Duodenal mucosa (tissue), 2 donors: Measurements from ENCODE around the gene MORF4L1.
"Not testable (repeated sequence)": the region's sequence is repeated elsewhere in the genome, so short reads cannot be mapped to it uniquely, and the experiment has no call there.

Experiments
- H3K27ac ChIP-seq: one replicate; pipeline ENCODE4 v1.7.0; 2013; ENCODE audit warnings: low read depth, low read length
- H3K27me3 ChIP-seq, 2 donors: one replicate each; pipeline ENCODE4 v1.7.0; 2013; ENCODE audit warnings: low read length in 2 of 2, control low read depth in 1 of 2; ENCODE audit not compliant: insufficient read depth in 2 of 2, control insufficient read depth in 1 of 2
- H3K36me3 ChIP-seq, 2 donors: one replicate each; pipeline ENCODE4 v1.7.0; 2013; ENCODE audit warnings: low read length in 2 of 2, control low read depth in 1 of 2; ENCODE audit not compliant: insufficient read depth in 2 of 2, control insufficient read depth in 1 of 2
- H3K4me1 ChIP-seq, 2 donors: one replicate each; pipeline ENCODE4 v1.7.0; 2013; ENCODE audit warnings: low read length in 2 of 2, control low read depth in 1 of 2; ENCODE audit not compliant: insufficient read depth in 2 of 2, control insufficient read depth in 1 of 2
- H3K4me3 ChIP-seq, 2 donors: one replicate each; pipeline ENCODE4 v1.7.0; 2013; ENCODE audit warnings: low read length in 2 of 2, low read depth in 1 of 2
- H3K9ac ChIP-seq, 2 donors: one replicate each; pipeline ENCODE4 v1.7.0; 2013; ENCODE audit warnings: low read length in 2 of 2, low read depth in 1 of 2
- H3K9me3 ChIP-seq, 2 donors: one replicate each; pipeline ENCODE4 v1.7.0; 2013; ENCODE audit warnings: low read length in 2 of 2, control low read depth in 1 of 2; ENCODE audit not compliant: control insufficient read depth in 1 of 2

Gene MORF4L1

GRCh38 chr15:78840661-78841375 is 31.9 kb upstream of the MORF4L1 start:
- H3K36me3 ChIP-seq = no peaks in the 10 kb centered on the region
- no peaks in the 10 kb centered on the region for H3K4me1 ChIP-seq
- no peak overlapping the region for H3K4me3 ChIP-seq
- H3K27ac ChIP-seq = no peak overlapping the region
- H3K9ac ChIP-seq = no peak overlapping the region
- no peaks in the 10 kb centered on the region for H3K27me3 ChIP-seq
- H3K9me3 ChIP-seq = no peaks in the 10 kb centered on the region

GRCh38 chr15:78841376-78841706 is 31.3 kb upstream of the MORF4L1 start:
- Histone ChIP-seq H3K27ac (no peak overlapping the region), H3K9ac (no peak overlapping the region), H3K9me3 (no peaks in the 10 kb centered on the region), H3K27me3 (no peaks in the 10 kb centered on the region), H3K4me3 (no peak overlapping the region), H3K36me3 (no peaks in the 10 kb centered on the region), H3K4me1 (no peaks in the 10 kb centered on the region)

GRCh38 chr15:78841891-78842290 is 30.8 kb upstream of the MORF4L1 start:
- H3K27ac ChIP-seq = no peak overlapping the region
- no peaks in the 10 kb centered on the region for H3K9me3 ChIP-seq
- H3K4me3 ChIP-seq = no peak overlapping the region
- H3K27me3 ChIP-seq = no peaks in the 10 kb centered on the region
- no peaks in the 10 kb centered on the region for H3K4me1 ChIP-seq
- no peak overlapping the region for H3K9ac ChIP-seq
- no peaks in the 10 kb centered on the region for H3K36me3 ChIP-seq

GRCh38 chr15:78842519-78842918 is 30.2 kb upstream of the MORF4L1 start:
- Histone ChIP-seq H3K4me1 (no peaks in the 10 kb centered on the region), H3K9ac (no peak overlapping the region), H3K36me3 (no peaks in the 10 kb centered on the region), H3K4me3 (no peak overlapping the region), H3K9me3 (no peaks in the 10 kb centered on the region), H3K27ac (no peak overlapping the region), H3K27me3 (no peaks in the 10 kb centered on the region)

- H3K36me3 ChIP-seq, H3K9ac ChIP-seq, H3K4me3 ChIP-seq, H3K9me3 ChIP-seq, H3K27me3 ChIP-seq, H3K4me1 ChIP-seq, H3K27ac ChIP-seq: not testable (repeated sequence)
These were observed 25.8 kb upstream of the MORF4L1 start for GRCh38 chr15:78846906-78847305.

GRCh38 chr15:78847387-78847906 is 25.2 kb upstream of the MORF4L1 start:
- H3K4me3 ChIP-seq, H3K4me1 ChIP-seq, H3K9ac ChIP-seq, H3K27me3 ChIP-seq, H3K36me3 ChIP-seq, H3K9me3 ChIP-seq, H3K27ac ChIP-seq: not testable (repeated sequence)

- Histone ChIP-seq H3K4me1 (no peaks in the 10 kb centered on the region), H3K9ac (no peak overlapping the region), H3K36me3 (no peaks in the 10 kb centered on the region), H3K9me3 (no peaks in the 10 kb centered on the region), H3K4me3 (no peak overlapping the region), H3K27me3 (no peaks in the 10 kb centered on the region), H3K27ac (no peak overlapping the region)
These were observed 22.3 kb upstream of the MORF4L1 start for GRCh38 chr15:78850352-78850751.

GRCh38 chr15:78850941-78851755 is 21.5 kb upstream of the MORF4L1 start:
- Histone ChIP-seq H3K36me3 (no peaks in the 10 kb centered on the region), H3K27ac (no peak overlapping the region), H3K27me3 (no peaks in the 10 kb centered on the region), H3K9ac (no peak overlapping the region), H3K4me3 (no peak overlapping the region), H3K4me1 (no peaks in the 10 kb centered on the region), H3K9me3 (no peaks in the 10 kb centered on the region)

- Histone ChIP-seq H3K27me3 (no peaks in the 10 kb centered on the region), H3K36me3 (no peaks in the 10 kb centered on the region), H3K9ac (no peak overlapping the region), H3K9me3 (no peaks in the 10 kb centered on the region), H3K4me1 (no peaks in the 10 kb centered on the region), H3K4me3 (no peak overlapping the region), H3K27ac (no peak overlapping the region)
These were observed 19.2 kb upstream of the MORF4L1 start for GRCh38 chr15:78853500-78853899.

- no peaks in the 10 kb centered on the region for H3K4me1 ChIP-seq
- no peak overlapping the region for H3K9ac ChIP-seq
- H3K27ac ChIP-seq = no peak overlapping the region
- no peaks in the 10 kb centered on the region for H3K27me3 ChIP-seq
- H3K36me3 ChIP-seq = no peaks in the 10 kb centered on the region
- no peaks in the 10 kb centered on the region for H3K9me3 ChIP-seq
- no peak overlapping the region for H3K4me3 ChIP-seq
These were observed 17.8 kb upstream of the MORF4L1 start for GRCh38 chr15:78854833-78855372.
